AG09319 (cell line): ENCODE data around the gene PNMA8C.

ENCODE experiments used
- DNase-seq: peaks from one replicate; pipeline ENCODE4 v3.0.0-alpha.2; 2010; ENCODE audit warnings: low read depth; ENCODE audit errors: extremely low read depth
- CTCF ChIP-seq: IDR thresholded peaks from 2 replicates; pipeline ENCODE4 v1.5.1; 2011; ENCODE audit warnings: low read depth, mild to moderate bottlenecking, inconsistent platforms, low read length, moderate library complexity

Gene PNMA8C

GRCh38 chr19:46428239-46429135 lies at the start of gene PNMA8C:
PNMA8C (minus strand) TSS chr19:46428936; CDS start chr19:46428359, 577 bp downstream.
- no peak for DNase-seq
- TF ChIP-seq CTCF = no peak

- no peak for DNase-seq
- TF ChIP-seq CTCF = no peak
Measured at GRCh38 chr19:46475986-46476385, 47.2 kb upstream of the PNMA8C start.

- no peak for TF ChIP-seq CTCF
- no peak for DNase-seq
Measured at GRCh38 chr19:46474211-46474610, 45.5 kb upstream of the PNMA8C start.

GRCh38 chr19:46472592-46472991 lies 43.9 kb upstream of the PNMA8C start:
- TF ChIP-seq CTCF = no peak
- DNase-seq = no peak

GRCh38 chr19:46471811-46472543 lies 43.2 kb upstream of the PNMA8C start:
- no peak for DNase-seq
- no peak for TF ChIP-seq CTCF

- no peak for DNase-seq
- TF ChIP-seq CTCF = no peak
Measured at GRCh38 chr19:46471116-46471733, 42.5 kb upstream of the PNMA8C start, which contains the start of gene PNMA8A. PNMA8A (minus strand) TSS chr19:46471563; CDS start chr19:46471035, 528 bp downstream.
